GM19324 (cell line): ENCODE data around the gene INTS15.

Source experiments
- ATAC-seq: cut with Tn5 transposase; IDR thresholded peaks from one replicate; pipeline ENCODE4 v1.9.1; 2021; ENCODE audit warnings: mild to moderate bottlenecking, moderate library complexity; ENCODE audit not compliant: unreplicated experiment, low FRiP score

INTS15 gene

DNA sequence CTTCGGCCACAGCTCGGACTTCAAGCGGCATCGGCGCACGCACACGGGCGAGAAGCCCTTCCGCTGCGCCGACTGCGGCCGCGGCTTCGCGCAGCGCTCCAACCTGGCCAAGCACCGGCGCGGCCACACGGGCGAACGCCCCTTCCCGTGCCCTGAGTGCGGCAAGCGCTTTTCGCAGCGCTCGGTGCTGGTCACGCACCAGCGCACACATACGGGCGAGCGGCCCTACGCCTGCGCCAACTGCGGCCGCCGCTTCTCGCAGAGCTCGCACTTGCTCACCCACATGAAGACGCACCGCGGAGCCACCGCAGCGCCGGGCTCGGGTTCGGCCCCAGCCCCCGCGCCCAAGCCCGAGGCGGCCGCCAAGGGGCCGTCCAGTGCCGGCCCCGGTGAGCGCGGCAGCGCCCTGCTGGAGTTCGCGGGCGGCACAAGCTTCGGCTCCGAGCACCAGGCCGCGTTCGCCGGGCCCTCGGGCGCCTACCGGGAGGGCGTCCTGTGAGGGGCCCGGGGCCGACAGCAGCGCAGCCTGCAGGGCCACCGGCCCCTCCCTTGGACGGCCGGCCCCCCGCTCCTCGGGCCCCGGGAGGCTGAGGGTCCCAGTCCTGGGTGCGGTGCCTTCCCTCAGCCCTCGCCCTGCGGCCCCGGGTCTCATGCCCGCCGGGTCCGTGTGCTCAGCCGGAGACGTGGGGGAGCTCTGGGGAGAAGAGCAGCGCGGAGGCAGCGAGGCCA is 64.5 kb downstream of the INTS15 start:
- ATAC-seq = no peak

DNA sequence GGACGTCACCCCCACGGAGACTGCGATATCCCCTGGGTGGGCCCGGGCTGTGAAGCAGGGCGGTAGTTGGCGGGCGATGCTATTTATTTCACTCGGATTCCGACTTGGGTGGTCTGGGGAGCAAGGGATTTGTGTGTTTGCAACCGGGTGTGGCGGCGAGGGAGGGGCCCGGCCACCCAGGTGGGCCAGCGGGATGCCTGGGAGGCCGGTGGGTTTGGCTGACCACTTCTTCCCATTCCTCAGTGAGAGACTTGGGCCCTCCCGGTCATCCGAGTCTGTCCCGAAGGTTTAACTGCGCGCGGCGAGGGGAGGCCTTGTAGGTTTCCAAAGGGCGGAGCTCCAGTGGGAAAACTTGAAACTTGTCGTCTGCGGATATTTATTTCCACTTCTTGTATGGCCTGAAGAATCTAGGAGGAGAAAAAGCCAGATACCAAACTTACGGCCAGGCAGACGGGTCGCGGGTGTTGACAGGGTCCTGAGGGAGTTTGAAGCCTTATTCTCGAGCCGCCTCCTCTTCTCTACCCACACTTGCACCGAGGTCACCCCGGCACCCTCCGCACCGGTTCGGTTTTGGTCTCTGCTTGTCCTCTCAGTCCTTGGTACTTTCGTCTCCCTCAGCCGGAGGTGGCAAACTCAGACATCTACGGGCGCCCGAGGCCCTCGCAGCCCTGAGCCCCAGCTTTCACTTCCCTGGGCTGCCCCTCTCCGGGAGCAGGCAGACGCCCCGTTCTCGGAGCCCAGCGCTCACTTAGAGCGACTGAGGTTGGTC is 65.2 kb downstream of the INTS15 start:
- ATAC-seq = no peak

DNA sequence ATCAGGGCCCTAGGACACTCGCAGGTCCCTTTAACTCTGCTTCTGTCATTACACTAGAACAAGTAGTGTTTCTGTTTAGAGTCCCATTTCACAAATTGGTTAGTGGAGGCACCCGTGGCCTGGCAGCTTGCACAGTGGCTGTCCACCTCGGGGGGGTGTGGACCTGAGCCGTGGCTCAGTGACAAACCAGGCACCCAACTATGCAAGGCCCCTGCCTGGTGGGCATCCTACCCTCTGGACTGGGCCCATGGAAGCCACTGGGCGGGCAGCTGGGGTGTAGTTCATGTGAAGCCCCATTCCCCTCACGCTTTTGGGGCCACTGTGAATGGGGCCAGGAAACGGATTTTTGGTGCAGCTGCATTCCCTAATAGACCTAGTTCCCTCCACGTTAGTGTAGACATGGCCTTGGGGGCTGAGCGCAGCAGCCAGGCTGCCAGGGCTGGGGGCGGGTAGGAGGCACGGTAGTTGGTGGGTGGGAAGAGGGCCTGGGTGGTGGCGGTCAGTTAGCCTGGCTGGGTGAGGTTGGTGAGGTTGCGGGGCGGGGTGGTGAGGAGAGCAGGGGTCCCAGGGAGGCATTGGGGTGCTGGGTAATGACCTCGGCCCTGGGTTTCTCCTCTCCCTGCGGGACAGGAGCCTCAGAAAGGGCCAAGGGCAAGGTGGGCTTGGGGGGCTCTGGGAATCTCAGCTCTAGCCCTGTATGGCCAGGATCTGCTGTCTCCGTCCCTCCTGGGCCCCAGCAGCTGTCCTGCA is 66.0 kb downstream of the INTS15 start:
- no peak for ATAC-seq

DNA sequence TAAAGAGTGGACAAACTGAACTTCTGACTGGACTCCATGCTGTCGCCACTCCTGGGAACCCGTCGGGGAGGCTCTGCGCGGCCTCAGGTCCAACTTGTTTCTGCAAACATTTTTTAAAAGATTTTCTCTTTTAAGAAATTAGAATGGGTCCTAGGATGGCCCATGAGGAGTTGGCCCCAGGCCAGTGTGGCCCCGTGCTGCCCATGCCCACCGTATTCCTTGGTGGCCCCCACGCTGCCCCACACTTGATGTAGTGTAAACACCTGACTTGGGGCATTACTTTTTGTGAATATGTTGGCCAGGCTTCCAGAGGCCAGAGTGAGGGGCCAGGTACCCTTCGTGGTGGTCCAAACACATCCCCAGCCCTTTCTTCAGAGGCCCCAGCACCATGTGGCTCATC is 66.6 kb downstream of the INTS15 start:
- no peak for ATAC-seq
